DND-41 (cell line): ENCODE data around the gene COG5.

Experiments used
- ATAC-seq: fragments of 200-7000 bp; cut with Tn5 transposase; 3 replicates; pipeline ENCODE4 v1.9.1; 2021; ENCODE audit warnings: low read depth; ENCODE audit not compliant: insufficient read depth
- DNase-seq: peaks from one replicate; pipeline ENCODE4 v3.0.0-alpha.2; 2020
- H2AFZ ChIP-seq: 2 replicates; pipeline ENCODE4 v1.6.0; 2012; ENCODE audit warnings: low read depth, low read length
- H3K27ac ChIP-seq: 2 replicates; pipeline ENCODE4 v1.5.1; 2012; ENCODE audit warnings: low read length, inconsistent platforms
- H3K27me3 ChIP-seq: fragments of 200-600 bp; sonication (generic); 2 replicates; pipeline ENCODE4 v1.6.0; 2012; ENCODE audit warnings: low read length, mild to moderate bottlenecking, inconsistent platforms; ENCODE audit not compliant: insufficient read depth, poor library complexity
- H3K36me3 ChIP-seq: 2 replicates; pipeline ENCODE4 v1.5.1; 2012; ENCODE audit warnings: low read length, inconsistent platforms; ENCODE audit not compliant: insufficient read depth
- H3K4me1 ChIP-seq: 2 replicates; pipeline ENCODE4 v1.5.1; 2012; ENCODE audit warnings: mild to moderate bottlenecking, low read length; ENCODE audit not compliant: insufficient read depth
- H3K4me2 ChIP-seq: 2 replicates; pipeline ENCODE4 v1.6.0; 2012; ENCODE audit warnings: mild to moderate bottlenecking, moderate library complexity, low read length, inconsistent platforms; ENCODE audit not compliant: insufficient read depth
- H3K4me3 ChIP-seq, 2 experiments: fragments of 200-600 bp in 1 of 2; shearing (Covaris generic) in 1 of 2; 2 replicates each; pipeline ENCODE4 v1.5.1; 2012 to 2016; ENCODE audit warnings: inconsistent platforms in 2 of 2, low read length in 2 of 2, mild to moderate bottlenecking in 2 of 2, low read depth in 1 of 2, moderate library complexity in 1 of 2
- H3K79me2 ChIP-seq: 2 replicates; pipeline ENCODE4 v1.6.0; 2012; ENCODE audit warnings: low read length, inconsistent platforms; ENCODE audit not compliant: insufficient read depth
- H3K9ac ChIP-seq: 2 replicates; pipeline ENCODE4 v1.6.0; 2012; ENCODE audit warnings: low read depth, mild to moderate bottlenecking, inconsistent platforms, low read length, moderate library complexity
- H3K9me3 ChIP-seq: 2 replicates; pipeline ENCODE4 v1.5.1; 2012; ENCODE audit warnings: low read length, moderate library complexity, mild to moderate bottlenecking, inconsistent platforms; ENCODE audit not compliant: insufficient read depth, severe bottlenecking
- H4K20me1 ChIP-seq: 2 replicates; pipeline ENCODE4 v1.6.0; 2012; ENCODE audit warnings: low read length; ENCODE audit not compliant: insufficient read depth
- EZH2 ChIP-seq: IDR thresholded peaks from 3 replicates; pipeline ENCODE4 v1.6.1; 2012; ENCODE audit warnings: borderline replicate concordance, low read depth, mild to moderate bottlenecking, moderate library complexity, low read length, inconsistent platforms; ENCODE audit not compliant: severe bottlenecking
- TF ChIP-seq, protein P1 (sequence below): IDR thresholded peaks from 2 replicates; pipeline ENCODE4 v1.5.1; 2012; ENCODE audit warnings: borderline replicate concordance, low read length, moderate library complexity, mild to moderate bottlenecking; ENCODE audit not compliant: poor library complexity, severe bottlenecking; ENCODE audit errors: extremely low read depth

Gene COG5

GRCh38 chr7:107471292-107472070 lies 92.2 kb downstream of the COG5 start:
- H3K9ac ChIP-seq, result no peak overlapping the region
- no peaks in the 10 kb centered on the region for H3K36me3 ChIP-seq
- H4K20me1 ChIP-seq, result no peaks in the 10 kb centered on the region; the same call in 1 of the 2 replicates
- H3K4me1 ChIP-seq, result no peaks in the 10 kb centered on the region
- H2AFZ ChIP-seq, result no peak overlapping the region
- no peak overlapping the region for H3K4me2 ChIP-seq
- H3K27ac ChIP-seq, result no peak overlapping the region
- no peaks in the 10 kb centered on the region for H3K9me3 ChIP-seq
- no peaks in the 10 kb centered on the region for H3K79me2 ChIP-seq
- no peak for TF ChIP-seq EZH2
- TF ChIP-seq, protein P1, sequence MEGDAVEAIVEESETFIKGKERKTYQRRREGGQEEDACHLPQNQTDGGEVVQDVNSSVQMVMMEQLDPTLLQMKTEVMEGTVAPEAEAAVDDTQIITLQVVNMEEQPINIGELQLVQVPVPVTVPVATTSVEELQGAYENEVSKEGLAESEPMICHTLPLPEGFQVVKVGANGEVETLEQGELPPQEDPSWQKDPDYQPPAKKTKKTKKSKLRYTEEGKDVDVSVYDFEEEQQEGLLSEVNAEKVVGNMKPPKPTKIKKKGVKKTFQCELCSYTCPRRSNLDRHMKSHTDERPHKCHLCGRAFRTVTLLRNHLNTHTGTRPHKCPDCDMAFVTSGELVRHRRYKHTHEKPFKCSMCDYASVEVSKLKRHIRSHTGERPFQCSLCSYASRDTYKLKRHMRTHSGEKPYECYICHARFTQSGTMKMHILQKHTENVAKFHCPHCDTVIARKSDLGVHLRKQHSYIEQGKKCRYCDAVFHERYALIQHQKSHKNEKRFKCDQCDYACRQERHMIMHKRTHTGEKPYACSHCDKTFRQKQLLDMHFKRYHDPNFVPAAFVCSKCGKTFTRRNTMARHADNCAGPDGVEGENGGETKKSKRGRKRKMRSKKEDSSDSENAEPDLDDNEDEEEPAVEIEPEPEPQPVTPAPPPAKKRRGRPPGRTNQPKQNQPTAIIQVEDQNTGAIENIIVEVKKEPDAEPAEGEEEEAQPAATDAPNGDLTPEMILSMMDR, result no peak
- DNase-seq, result no peak
- no peak overlapping the region for H3K4me3 ChIP-seq
- ATAC-seq, result no peak
- no peaks in the 10 kb centered on the region for H3K27me3 ChIP-seq

DNA sequence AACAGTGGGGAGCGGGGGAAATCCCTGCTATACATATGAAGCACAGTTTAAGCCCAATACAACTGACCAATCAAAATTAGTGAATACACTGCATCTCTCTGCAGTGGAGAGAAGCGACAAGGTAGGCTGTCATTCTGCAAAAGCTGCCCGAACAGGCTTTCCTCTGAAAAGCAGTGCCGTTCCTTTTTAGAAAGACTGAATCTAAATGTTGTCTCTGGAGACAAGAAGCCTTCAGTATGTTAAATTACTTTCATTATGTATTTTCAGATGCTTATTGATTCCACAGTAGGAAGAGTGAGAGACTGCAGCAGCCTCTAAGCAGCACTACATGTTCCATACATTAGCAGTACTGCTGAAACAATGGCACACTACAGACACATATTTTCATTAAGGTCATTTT lies 93.8 kb downstream of the COG5 start, which contains the start of gene GPR22:
Gene GPR22 (plus strand): TSS at position 129 of the 400 bp plus-strand sequence. CDS start 4,004 bp downstream, outside the sequence.
- H3K4me2 ChIP-seq, result no peak within 1 kb of the TSS
- no peaks in the 10 kb centered on the region for H3K4me1 ChIP-seq
- no peak within 1 kb of the TSS for H2AFZ ChIP-seq
- H3K27ac ChIP-seq, result no peak within 1 kb of the TSS
- no peak for DNase-seq
- no peak for ATAC-seq
- no peaks in the 10 kb centered on the region for H3K79me2 ChIP-seq
- H4K20me1 ChIP-seq, result no peaks in the 10 kb centered on the region; the same call in 1 of the 2 replicates
- H3K4me3 ChIP-seq, result no peak within 1 kb of the TSS
- H3K9me3 ChIP-seq, result no peaks in the 10 kb centered on the region
- H3K9ac ChIP-seq, result no peak within 1 kb of the TSS
- no peak for TF ChIP-seq EZH2
- TF ChIP-seq, protein P1, result no peak
- no peaks in the 10 kb centered on the region for H3K36me3 ChIP-seq
- no peaks in the 10 kb centered on the region for H3K27me3 ChIP-seq

- Histone ChIP-seq H3K27me3 (no peaks in the 10 kb centered on the region), H3K4me2 (no peak overlapping the region), H3K9me3 (no peaks in the 10 kb centered on the region), H3K4me1 (no peaks in the 10 kb centered on the region), H3K9ac (no peak overlapping the region), H3K36me3 (no peaks in the 10 kb centered on the region), H3K27ac (no peak overlapping the region), H2AFZ (no peak overlapping the region), H4K20me1 (peaks cover 4% of the 10 kb centered on the region; the same call in 1 of the 2 replicates), H3K79me2 (no peaks in the 10 kb centered on the region), H3K4me3 (no peak overlapping the region)
- DNase-seq, result no peak
- TF ChIP-seq, protein P1, result no peak
- no peak for TF ChIP-seq EZH2
- no peak for ATAC-seq
Observed at GRCh38 chr7:107468824-107469223, 94.9 kb downstream of the COG5 start.
